ENCODE data around the gene AADACL4.

Gene AADACL4

DNA sequence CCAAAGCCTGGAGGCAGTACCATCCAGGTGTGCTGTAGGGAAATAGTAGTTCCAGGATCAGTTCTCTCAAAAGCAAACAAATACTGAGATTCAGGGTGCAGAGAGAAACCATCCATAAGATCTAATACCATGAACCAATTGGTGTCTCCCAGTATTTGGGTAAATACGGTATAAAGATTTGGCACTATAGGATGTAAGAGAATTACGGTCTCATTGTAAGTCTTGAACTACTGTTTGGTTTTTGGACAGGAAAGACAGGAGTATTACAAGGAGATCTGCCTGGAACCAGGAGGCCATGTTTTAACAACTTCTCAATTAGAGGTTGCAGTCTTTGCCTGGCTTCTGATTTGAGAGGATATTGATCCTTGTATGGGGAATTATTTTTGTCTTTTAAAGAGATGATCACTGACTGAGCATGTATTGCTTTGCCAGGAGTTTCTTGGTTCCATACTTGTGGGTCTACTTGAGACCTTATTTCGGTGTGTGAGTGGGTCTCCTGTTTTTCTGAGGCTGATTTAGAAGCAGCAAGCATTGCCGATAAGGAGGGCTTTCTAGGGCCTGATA is 10.2 kb downstream of the AADACL4 start:
- H4K91ac ChIP-seq (ENCODE audit: low read length), result no peak overlapping the region
- no peak overlapping the region for H3K18ac ChIP-seq (ENCODE audit: low read depth in 1 of 2, low read length in 2 of 2)
- peaks cover 3% of the 10 kb centered on the region for H3K4me1 ChIP-seq (ENCODE audit: control insufficient read depth, insufficient read depth, low read depth, low read length)
- H2BK120ac ChIP-seq (ENCODE audit: low read depth, low read length), result no peak overlapping the region
- H2BK15ac ChIP-seq (ENCODE audit: low read depth, poor library complexity, severe bottlenecking), result no peak overlapping the region
- no peak overlapping the region for H3K27ac ChIP-seq (ENCODE audit: low read length, poor library complexity, severe bottlenecking)
- H3K27me3 ChIP-seq (ENCODE audit: control insufficient read depth in 1 of 2, insufficient read depth in 1 of 2, low read length in 2 of 2), result peaks cover 0 to 16% of the 10 kb centered on the region in 2 experiments
- H3K79me1 ChIP-seq (replicated peaks; ENCODE audit: low read length, poor library complexity, severe bottlenecking), result no peaks in the 10 kb centered on the region
- no peak for DNase-seq
- H2AK5ac ChIP-seq (ENCODE audit: low read length, severe bottlenecking), result no peak overlapping the region
- H3K36me3 ChIP-seq (ENCODE audit: control insufficient read depth in 1 of 2, insufficient read depth in 2 of 2, low read depth in 1 of 2, low read length in 2 of 2), result no peaks in the 10 kb centered on the region
- H3K9me3 ChIP-seq (ENCODE audit: control insufficient read depth, low read length), result no peaks in the 10 kb centered on the region
- H2BK12ac ChIP-seq (ENCODE audit: low read length in 2 of 2), result no peak overlapping the region
- H2BK5ac ChIP-seq (ENCODE audit: low read depth, low read length, poor library complexity, severe bottlenecking), result no peak overlapping the region
- H3K4me2 ChIP-seq (ENCODE audit: low read length, poor library complexity, severe bottlenecking), result no peak overlapping the region
- H3K23ac ChIP-seq (ENCODE audit: low read length in 2 of 2), result no peak overlapping the region
- H3K4ac ChIP-seq (ENCODE audit: low read depth in 1 of 2, low read length in 2 of 2), result no peak overlapping the region
- no peak overlapping the region for H2AFZ ChIP-seq (ENCODE audit: low read depth, low read length)
- no peak overlapping the region for H3K4me3 ChIP-seq (ENCODE audit: insufficient read depth in 1 of 2, low read depth in 1 of 2, low read length in 2 of 2)
- no peak overlapping the region for H3K14ac ChIP-seq (ENCODE audit: low read length in 2 of 2)
- H3K9ac ChIP-seq (ENCODE audit: low read length), result no peak overlapping the region
- 75% methylated on average over 4 of the region's 4 CpGs for WGBS
- no peak overlapping the region for H4K8ac ChIP-seq (ENCODE audit: low read length)

DNA sequence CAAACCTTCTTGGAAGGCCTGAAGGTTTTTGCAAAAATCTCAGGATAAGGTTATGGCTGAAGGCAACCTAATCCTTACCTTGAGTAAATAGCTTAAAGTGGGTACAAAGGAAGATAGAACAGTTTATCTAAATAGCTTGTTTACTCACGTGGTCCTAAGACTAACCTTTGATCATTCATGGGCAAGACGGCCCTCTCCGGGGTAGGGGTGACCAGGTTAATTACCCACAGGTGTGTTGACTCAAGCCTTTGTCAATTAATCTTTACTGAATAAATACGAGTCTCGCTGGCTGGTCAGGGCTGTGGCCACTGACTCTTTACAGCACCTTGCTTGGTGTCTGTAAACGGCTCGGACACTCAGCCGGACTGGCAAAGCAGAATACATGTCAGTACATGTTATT is 10.8 kb downstream of the AADACL4 start:
- H3K9ac ChIP-seq (ENCODE audit: low read length), result no peak overlapping the region
- no peak overlapping the region for H2BK5ac ChIP-seq (ENCODE audit: low read depth, low read length, poor library complexity, severe bottlenecking)
- H4K8ac ChIP-seq (ENCODE audit: low read length), result no peak overlapping the region
- DNase-seq, result no peak
- H2AFZ ChIP-seq (ENCODE audit: low read depth, low read length), result no peak overlapping the region
- H3K4ac ChIP-seq (ENCODE audit: low read depth in 1 of 2, low read length in 2 of 2), result no peak overlapping the region
- no peak overlapping the region for H2BK15ac ChIP-seq (ENCODE audit: low read depth, poor library complexity, severe bottlenecking)
- H2BK120ac ChIP-seq (ENCODE audit: low read depth, low read length), result no peak overlapping the region
- 80% methylated on average over 8 of the region's 8 CpGs for WGBS
- no peak overlapping the region for H2AK5ac ChIP-seq (ENCODE audit: low read length, severe bottlenecking)
- H2BK12ac ChIP-seq (ENCODE audit: low read length in 2 of 2), result no peak overlapping the region
- no peaks in the 10 kb centered on the region for H3K79me1 ChIP-seq (replicated peaks; ENCODE audit: low read length, poor library complexity, severe bottlenecking)
- H4K91ac ChIP-seq (ENCODE audit: low read length), result no peak overlapping the region
- H3K9me3 ChIP-seq (ENCODE audit: control insufficient read depth, low read length), result no peaks in the 10 kb centered on the region
- peaks cover 0 to 10% of the 10 kb centered on the region in 2 experiments for H3K27me3 ChIP-seq (ENCODE audit: control insufficient read depth in 1 of 2, insufficient read depth in 1 of 2, low read length in 2 of 2)
- H3K18ac ChIP-seq (ENCODE audit: low read depth in 1 of 2, low read length in 2 of 2), result no peak overlapping the region
- H3K27ac ChIP-seq (ENCODE audit: low read length, poor library complexity, severe bottlenecking), result no peak overlapping the region
- no peaks in the 10 kb centered on the region for H3K36me3 ChIP-seq (ENCODE audit: control insufficient read depth in 1 of 2, insufficient read depth in 2 of 2, low read depth in 1 of 2, low read length in 2 of 2)
- no peak overlapping the region for H3K4me3 ChIP-seq (ENCODE audit: insufficient read depth in 1 of 2, low read depth in 1 of 2, low read length in 2 of 2)
- peaks cover under 1% of the 10 kb centered on the region for H3K4me1 ChIP-seq (ENCODE audit: control insufficient read depth, insufficient read depth, low read depth, low read length)
- no peak overlapping the region for H3K4me2 ChIP-seq (ENCODE audit: low read length, poor library complexity, severe bottlenecking)
- H3K14ac ChIP-seq (ENCODE audit: low read length in 2 of 2), result no peak overlapping the region
- no peak overlapping the region for H3K23ac ChIP-seq (ENCODE audit: low read length in 2 of 2)

DNA sequence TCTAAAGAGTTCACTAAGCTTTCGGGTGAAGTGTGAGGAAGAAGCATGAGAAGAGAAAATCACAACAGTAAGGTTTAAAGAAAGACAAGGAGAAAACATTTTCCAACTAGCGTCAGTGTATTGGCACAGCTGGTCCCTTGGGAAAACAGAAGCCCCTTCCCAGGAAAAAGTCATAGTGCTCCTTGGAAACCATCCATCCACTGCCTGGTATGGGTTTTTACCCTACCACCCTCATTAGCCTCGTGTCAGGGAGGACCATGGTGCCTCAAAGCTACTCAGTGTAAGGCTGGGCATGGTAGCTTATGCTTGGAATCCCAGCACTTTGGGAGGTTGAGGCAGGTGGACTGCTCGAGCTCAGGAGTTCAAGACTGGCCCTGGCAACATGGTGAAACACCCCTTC is 12.7 kb downstream of the AADACL4 start:
- Histone ChIP-seq H3K4ac (ENCODE audit: low read depth in 1 of 2, low read length in 2 of 2) (no peak overlapping the region), H4K91ac (ENCODE audit: low read length) (no peak overlapping the region), H3K14ac (ENCODE audit: low read length in 2 of 2) (no peak overlapping the region), H2BK120ac (ENCODE audit: low read depth, low read length) (no peak overlapping the region), H2AK5ac (ENCODE audit: low read length, severe bottlenecking) (no peak overlapping the region), H3K4me1 (ENCODE audit: control insufficient read depth, insufficient read depth, low read depth, low read length) (no peaks in the 10 kb centered on the region), H3K27ac (ENCODE audit: low read length, poor library complexity, severe bottlenecking) (no peak overlapping the region), H3K27me3 (ENCODE audit: control insufficient read depth in 1 of 2, insufficient read depth in 1 of 2, low read length in 2 of 2) (no peaks in the 10 kb centered on the region), H3K18ac (ENCODE audit: low read depth in 1 of 2, low read length in 2 of 2) (no peak overlapping the region), H3K4me2 (ENCODE audit: low read length, poor library complexity, severe bottlenecking) (no peak overlapping the region), H2BK15ac (ENCODE audit: low read depth, poor library complexity, severe bottlenecking) (no peak overlapping the region), H3K4me3 (ENCODE audit: insufficient read depth in 1 of 2, low read depth in 1 of 2, low read length in 2 of 2) (no peak overlapping the region), H3K36me3 (ENCODE audit: control insufficient read depth in 1 of 2, insufficient read depth in 2 of 2, low read depth in 1 of 2, low read length in 2 of 2) (no peaks in the 10 kb centered on the region), H2AFZ (ENCODE audit: low read depth, low read length) (no peak overlapping the region), H3K9ac (ENCODE audit: low read length) (no peak overlapping the region), H2BK12ac (ENCODE audit: low read length in 2 of 2) (no peak overlapping the region), H4K8ac (ENCODE audit: low read length) (no peak overlapping the region), H3K9me3 (ENCODE audit: control insufficient read depth, low read length) (no peaks in the 10 kb centered on the region), H3K79me1 (replicated peaks; ENCODE audit: low read length, poor library complexity, severe bottlenecking) (no peaks in the 10 kb centered on the region), H3K23ac (ENCODE audit: low read length in 2 of 2) (no peak overlapping the region), H2BK5ac (ENCODE audit: low read depth, low read length, poor library complexity, severe bottlenecking) (no peak overlapping the region)
- DNase-seq, result no peak
- WGBS, result 60% methylated on average over 4 of the region's 4 CpGs

DNA sequence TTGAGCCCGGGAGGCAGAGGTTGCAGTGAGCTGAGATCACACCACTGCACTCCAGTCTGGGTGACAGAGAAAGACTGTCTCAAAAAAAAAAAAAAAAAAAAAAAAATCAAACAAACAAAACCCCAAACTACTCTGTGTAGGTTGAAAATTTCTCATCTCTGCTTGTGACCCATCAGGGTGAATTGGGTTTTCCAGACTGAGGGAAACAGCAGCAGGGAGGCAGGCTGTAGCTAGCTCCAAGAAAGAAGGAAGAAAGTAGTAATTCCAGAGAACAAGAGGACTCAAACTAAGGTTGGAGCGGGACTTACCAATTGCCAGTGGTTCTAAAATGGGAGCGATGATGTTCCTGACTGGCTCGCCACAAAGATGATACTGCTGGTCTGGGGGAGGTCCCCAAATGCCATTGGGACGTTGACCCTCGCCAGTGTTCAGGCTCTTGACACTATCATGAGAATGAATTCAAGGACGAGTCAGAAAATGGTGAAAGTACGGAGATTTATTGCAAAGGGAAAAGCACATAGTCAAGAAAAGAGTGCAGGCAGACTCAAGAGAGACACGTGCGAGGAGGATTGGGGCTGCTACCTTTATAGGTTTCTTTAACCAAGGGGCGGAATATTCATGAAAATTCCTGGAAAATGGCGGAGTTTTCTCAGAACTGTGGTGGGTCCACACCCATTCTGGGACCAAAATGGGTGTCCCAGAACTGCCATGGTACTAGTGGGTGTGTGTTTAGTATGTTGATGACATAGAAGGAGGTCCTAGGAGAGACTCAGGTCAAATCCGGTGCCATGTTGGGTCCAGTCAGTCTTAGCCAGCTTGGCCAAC is 13.4 kb downstream of the AADACL4 start:
- Histone ChIP-seq H3K4ac (ENCODE audit: low read depth in 1 of 2, low read length in 2 of 2) (no peak overlapping the region), H2AFZ (ENCODE audit: low read depth, low read length) (no peak overlapping the region), H3K27ac (ENCODE audit: low read length, poor library complexity, severe bottlenecking) (no peak overlapping the region), H3K79me1 (replicated peaks; ENCODE audit: low read length, poor library complexity, severe bottlenecking) (no peaks in the 10 kb centered on the region), H3K9ac (ENCODE audit: low read length) (no peak overlapping the region), H4K8ac (ENCODE audit: low read length) (no peak overlapping the region), H4K91ac (ENCODE audit: low read length) (no peak overlapping the region), H2AK5ac (ENCODE audit: low read length, severe bottlenecking) (no peak overlapping the region), H2BK120ac (ENCODE audit: low read depth, low read length) (no peak overlapping the region), H3K4me2 (ENCODE audit: low read length, poor library complexity, severe bottlenecking) (no peak overlapping the region), H3K4me1 (ENCODE audit: control insufficient read depth, insufficient read depth, low read depth, low read length) (no peaks in the 10 kb centered on the region), H3K36me3 (ENCODE audit: control insufficient read depth in 1 of 2, insufficient read depth in 2 of 2, low read depth in 1 of 2, low read length in 2 of 2) (no peaks in the 10 kb centered on the region), H3K9me3 (ENCODE audit: control insufficient read depth, low read length) (no peaks in the 10 kb centered on the region), H3K18ac (ENCODE audit: low read depth in 1 of 2, low read length in 2 of 2) (no peak overlapping the region), H3K23ac (ENCODE audit: low read length in 2 of 2) (no peak overlapping the region), H3K14ac (ENCODE audit: low read length in 2 of 2) (no peak overlapping the region), H2BK15ac (ENCODE audit: low read depth, poor library complexity, severe bottlenecking) (no peak overlapping the region), H3K27me3 (ENCODE audit: control insufficient read depth in 1 of 2, insufficient read depth in 1 of 2, low read length in 2 of 2) (no peaks in the 10 kb centered on the region), H2BK12ac (ENCODE audit: low read length in 2 of 2) (no peak overlapping the region), H2BK5ac (ENCODE audit: low read depth, low read length, poor library complexity, severe bottlenecking) (no peak overlapping the region), H3K4me3 (ENCODE audit: insufficient read depth in 1 of 2, low read depth in 1 of 2, low read length in 2 of 2) (no peak overlapping the region)
- 88% methylated on average over 12 of the region's 13 CpGs for WGBS
- DNase-seq, result no peak

Data from mesenchymal stem cell (in vitro differentiated cells and primary cell).